Natural killer cell (primary cell): ENCODE results near the gene CTPS2. TPM values are rescaled to one million over a fixed set of nuclear protein-coding genes. Genes with fewer than 3 reads are reported as not detected.

ENCODE experiments used
- ATAC-seq, 3 donors: fragments of 150-1000 bp in 2 of 3; fragments of 200-7000 bp in 1 of 3; cut with Tn5 transposase; 1 replicate in 1 of 3; 2 replicates in 2 of 3; pipeline ENCODE4 v1.10.0; 2021; ENCODE audit warnings: mild to moderate bottlenecking in 2 of 3, moderate library complexity in 2 of 3
- DNase-seq, 2 donors: peaks; one replicate each; pipeline versions ENCODE4 v3.0.0 to v3.0.0-alpha.2; 2013 to 2021; ENCODE audit warnings: mixed read lengths in 1 of 2
- H3K27ac ChIP-seq: one replicate; pipeline ENCODE4 v1.5.1; 2013; ENCODE audit warnings: mild to moderate bottlenecking, low read length
- H3K27me3 ChIP-seq: one replicate; pipeline ENCODE4 v1.6.1; 2013; ENCODE audit warnings: low read length; ENCODE audit not compliant: control insufficient read depth, insufficient read depth
- H3K36me3 ChIP-seq: one replicate; pipeline ENCODE4 v1.6.1; 2013; ENCODE audit warnings: low read length; ENCODE audit not compliant: control insufficient read depth, insufficient read depth
- H3K4me1 ChIP-seq: one replicate; pipeline ENCODE4 v1.6.1; 2013; ENCODE audit warnings: low read length; ENCODE audit not compliant: control insufficient read depth, insufficient read depth
- H3K4me3 ChIP-seq: one replicate; pipeline ENCODE4 v1.5.1; 2013; ENCODE audit warnings: low read length
- H3K9me3 ChIP-seq: one replicate; pipeline ENCODE4 v1.6.1; 2013; ENCODE audit warnings: low read length; ENCODE audit not compliant: control insufficient read depth, insufficient read depth
- H3K27ac Mint-ChIP-seq, 2 donors: one replicate each; pipeline ENCODE4 v1.8.0; 2022; ENCODE audit warnings: mild to moderate bottlenecking in 2 of 2, mixed read lengths in 2 of 2, moderate library complexity in 1 of 2
- H3K27me3 Mint-ChIP-seq, 2 donors: one replicate each; pipeline ENCODE4 v1.8.0; 2022; ENCODE audit warnings: low read depth in 2 of 2, mixed read lengths in 2 of 2
- H3K36me3 Mint-ChIP-seq: one replicate; pipeline ENCODE4 v1.8.0; 2022; ENCODE audit warnings: mixed read lengths
- H3K4me1 Mint-ChIP-seq, 2 donors: one replicate each; pipeline ENCODE4 v1.8.0; 2022; ENCODE audit warnings: mixed read lengths in 2 of 2
- H3K4me3 Mint-ChIP-seq: one replicate; pipeline ENCODE4 v1.8.0; 2022; ENCODE audit warnings: mild to moderate bottlenecking, moderate library complexity, mixed read lengths
- H3K9me3 Mint-ChIP-seq, 2 donors: one replicate each; pipeline ENCODE4 v1.8.0; 2022; ENCODE audit warnings: mixed read lengths in 2 of 2
- WGBS: methylation state at CpG from one replicate; pipeline ENCODE4 v1.1.7; 2013; ENCODE audit warnings: missing lambda C conversion rate; ENCODE audit not compliant: insufficient coverage; 5-methylcytosine and 5-hydroxymethylcytosine counted together
- intact Hi-C: fragments of 100-400 bp; cut with micrococcal nuclease; formaldehyde crosslinking; loops from one replicate; pipeline ENCODE4 v1.14.2; 2022
- total RNA-seq, 4 donors: library from RNA; stranded (reverse); fragments of 120-200 nt in 1 of 4; gene quantifications; one replicate each; pipeline versions ENCODE4 v1.2.3 to v1.2.4, GENCODE V29; 2013 to 2022
- TF ChIP-seq, protein P1 (sequence below): fragments of 200-600 bp; IDR thresholded peaks from one replicate; pipeline ENCODE4 v1.8.0; 2022; ENCODE audit warnings: antibody characterized with exemption

CTPS2 gene
- total RNA-seq, 3 donors from 2014 or later (not counting 1 experiment from before 2014, with no cell fraction given), result 3.6 to 6.0 (median 5.2) TPM

- H3K4me1 ChIP-seq, result peaks cover 10% of the 10 kb centered on the region
- ATAC-seq (no peak), DNase-seq (no peak)
- H3K27me3 Mint-ChIP-seq, result peaks cover 0 to 8% of the 10 kb centered on the region in 2 donors
- H3K27me3 ChIP-seq, result no peaks in the 10 kb centered on the region
- TF ChIP-seq, protein P1, sequence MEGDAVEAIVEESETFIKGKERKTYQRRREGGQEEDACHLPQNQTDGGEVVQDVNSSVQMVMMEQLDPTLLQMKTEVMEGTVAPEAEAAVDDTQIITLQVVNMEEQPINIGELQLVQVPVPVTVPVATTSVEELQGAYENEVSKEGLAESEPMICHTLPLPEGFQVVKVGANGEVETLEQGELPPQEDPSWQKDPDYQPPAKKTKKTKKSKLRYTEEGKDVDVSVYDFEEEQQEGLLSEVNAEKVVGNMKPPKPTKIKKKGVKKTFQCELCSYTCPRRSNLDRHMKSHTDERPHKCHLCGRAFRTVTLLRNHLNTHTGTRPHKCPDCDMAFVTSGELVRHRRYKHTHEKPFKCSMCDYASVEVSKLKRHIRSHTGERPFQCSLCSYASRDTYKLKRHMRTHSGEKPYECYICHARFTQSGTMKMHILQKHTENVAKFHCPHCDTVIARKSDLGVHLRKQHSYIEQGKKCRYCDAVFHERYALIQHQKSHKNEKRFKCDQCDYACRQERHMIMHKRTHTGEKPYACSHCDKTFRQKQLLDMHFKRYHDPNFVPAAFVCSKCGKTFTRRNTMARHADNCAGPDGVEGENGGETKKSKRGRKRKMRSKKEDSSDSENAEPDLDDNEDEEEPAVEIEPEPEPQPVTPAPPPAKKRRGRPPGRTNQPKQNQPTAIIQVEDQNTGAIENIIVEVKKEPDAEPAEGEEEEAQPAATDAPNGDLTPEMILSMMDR, result no peak
- no peaks in the 10 kb centered on the region for H3K36me3 ChIP-seq
- H3K27ac Mint-ChIP-seq, result no peak overlapping the region
- intact Hi-C loops, result no loop called here
- no peak overlapping the region for H3K27ac ChIP-seq
- H3K4me3 Mint-ChIP-seq, result no peak overlapping the region
- H3K4me3 ChIP-seq, result no peak overlapping the region
- no peaks in the 10 kb centered on the region for H3K9me3 Mint-ChIP-seq
- H3K9me3 ChIP-seq, result no peaks in the 10 kb centered on the region
- H3K4me1 Mint-ChIP-seq, result peaks cover 0 to 14% of the 10 kb centered on the region in 2 donors
- WGBS, result 59% methylated on average over 3 of the region's 3 CpGs
- H3K36me3 Mint-ChIP-seq, result no peaks in the 10 kb centered on the region
These were observed 4.5 kb downstream of the CTPS2 start for GRCh38 chrX:16708016-16708415.

- H3K27me3 ChIP-seq, result no peaks in the 10 kb centered on the region
- no peak for DNase-seq
- no peaks in the 10 kb centered on the region for H3K4me1 ChIP-seq
- H3K9me3 ChIP-seq, result no peaks in the 10 kb centered on the region
- ATAC-seq, result no peak
- H3K4me3 Mint-ChIP-seq, result no peak overlapping the region
- H3K27ac ChIP-seq, result no peak overlapping the region
- intact Hi-C loops, result no loop called here
- H3K4me1 Mint-ChIP-seq, result peaks cover 0 to 4% of the 10 kb centered on the region in 2 donors
- H3K36me3 ChIP-seq, result no peaks in the 10 kb centered on the region
- H3K4me3 ChIP-seq, result no peak overlapping the region
- no peaks in the 10 kb centered on the region for H3K27me3 Mint-ChIP-seq
- TF ChIP-seq, protein P1, result no peak
- no peaks in the 10 kb centered on the region for H3K36me3 Mint-ChIP-seq
- no peak overlapping the region for H3K27ac Mint-ChIP-seq
- no peaks in the 10 kb centered on the region for H3K9me3 Mint-ChIP-seq
- 87% methylated on average over 3 of the region's 3 CpGs for WGBS
These were observed 7.1 kb downstream of the CTPS2 start for GRCh38 chrX:16705370-16705769.

DNA sequence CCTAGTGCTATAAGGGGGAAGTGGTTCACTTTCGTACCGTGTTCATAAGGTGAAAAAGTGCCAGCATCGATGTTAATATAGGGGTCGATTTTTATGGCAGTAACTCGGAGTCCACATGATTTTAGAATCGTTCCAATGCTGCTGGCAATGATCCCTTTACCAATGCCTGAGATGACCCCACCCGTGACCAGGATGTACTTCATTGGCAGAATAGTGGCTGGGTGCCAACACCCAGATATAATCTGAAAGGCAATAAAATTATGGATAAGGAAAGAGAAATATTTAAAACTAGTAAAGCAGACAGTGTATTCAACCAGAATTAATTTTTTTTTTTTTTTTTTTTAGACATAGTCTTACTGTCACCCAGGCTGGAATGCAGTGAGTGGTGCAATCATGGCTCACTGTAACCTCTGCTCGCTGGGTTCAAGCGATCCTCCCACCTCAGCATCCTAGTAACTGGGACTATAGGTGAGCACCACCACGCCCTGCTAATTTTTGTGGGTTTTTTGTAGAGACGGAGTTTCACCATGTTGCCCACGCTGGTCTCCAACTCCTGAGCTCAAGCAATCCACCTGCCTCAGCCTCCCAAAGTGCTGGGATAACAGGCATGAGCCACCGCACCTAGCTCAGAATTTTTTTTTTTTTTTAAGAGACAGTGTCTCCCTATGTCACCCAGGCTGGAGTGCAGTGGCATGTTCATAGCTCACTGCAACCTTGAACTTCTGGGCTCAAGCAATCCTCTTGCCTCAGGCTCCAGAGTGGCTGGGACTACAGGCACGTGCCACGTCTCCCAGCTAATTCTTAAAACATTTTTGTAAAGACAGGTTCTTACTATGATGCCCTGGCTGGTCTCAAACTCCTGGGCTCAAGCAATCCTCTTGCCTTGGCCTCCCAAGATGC is 9.5 kb downstream of the CTPS2 start:
- H3K27ac Mint-ChIP-seq, result no peak overlapping the region
- H3K27me3 Mint-ChIP-seq, result no peaks in the 10 kb centered on the region
- no peak overlapping the region for H3K4me3 Mint-ChIP-seq
- no peaks in the 10 kb centered on the region for H3K4me1 ChIP-seq
- H3K4me1 Mint-ChIP-seq, result no peaks in the 10 kb centered on the region
- WGBS, result 96% methylated on average over 15 of the region's 15 CpGs
- no peak overlapping the region for H3K4me3 ChIP-seq
- H3K9me3 Mint-ChIP-seq, result no peaks in the 10 kb centered on the region
- H3K36me3 ChIP-seq, result no peaks in the 10 kb centered on the region
- H3K9me3 ChIP-seq, result no peaks in the 10 kb centered on the region
- TF ChIP-seq, protein P1, result no peak
- H3K36me3 Mint-ChIP-seq, result no peaks in the 10 kb centered on the region
- no peaks in the 10 kb centered on the region for H3K27me3 ChIP-seq
- ATAC-seq (no peak), DNase-seq (no peak)
- intact Hi-C loops, result no loop called here
- no peak overlapping the region for H3K27ac ChIP-seq
